Tibial nerve (tissue), 4 donors: ENCODE data around the gene SALL3.

Experiments
- CTCF ChIP-seq, 5 experiments: fragments of 200-600 bp in 3 of 5; fragments of 450-650 bp in 2 of 5; sonication (generic) in 3 of 5; IDR thresholded peaks; one replicate each; pipeline ENCODE4 v1.5.1; 2016 to 2019; ENCODE audit warnings: antibody characterized with exemption in 5 of 5, mild to moderate bottlenecking in 3 of 5, moderate library complexity in 2 of 5
- EP300 ChIP-seq, 2 donors: sonication (generic); formaldehyde crosslinking; IDR thresholded peaks; one replicate each; pipeline ENCODE4 v1.6.1; 2017; ENCODE audit warnings: antibody characterized with exemption in 2 of 2, mild to moderate bottlenecking in 1 of 2
- POLR2A ChIP-seq, 2 donors: fragments of 450-650 bp; IDR thresholded peaks; one replicate each; pipeline ENCODE4 v1.6.1; 2017; ENCODE audit warnings: antibody characterized with exemption in 2 of 2, mild to moderate bottlenecking in 2 of 2, moderate library complexity in 2 of 2

GRCh38 chr18:79011300-79011870 lies 31.8 kb downstream of the SALL3 start:
- TF ChIP-seq CTCF (IDR thresholded peaks at IDR 0.05) (no peak), POLR2A (IDR thresholded peaks at IDR 0.05) (no peak), EP300 (IDR thresholded peaks at IDR 0.05) (no peak)
